ENCODE measurements around the gene ZNF322. TPM values are rescaled to one million over a fixed set of nuclear protein-coding genes. Genes with fewer than 3 reads are reported as not detected.

The ZNF322 gene
- total RNA-seq, 1 experiment from 2014 or later, result 39.1 TPM

- no peak for DNase-seq
- no peak overlapping the region for H2BK20ac ChIP-seq (ENCODE audit: low read depth, low read length, poor library complexity, severe bottlenecking)
- Mint-ChIP-seq H3K36me3 (ENCODE audit: insufficient read depth in 1 of 3, low read depth in 3 of 3) (peaks cover 5 to 18% (median 14%) of the 10 kb centered on the region in 3 experiments; a peak in 6 of 7 replicates), H3K27ac (no peak overlapping the region), H3K4me3 (no peak overlapping the region), H3K27me3 (ENCODE audit: low read depth) (no peaks in the 10 kb centered on the region; the same call in 1 of the 2 replicates), H3K9me3 (no peaks in the 10 kb centered on the region), H3K4me1 (peaks cover 6 to 9% of the 10 kb centered on the region in 2 experiments)
- no peak overlapping the region for H2BK120ac ChIP-seq (ENCODE audit: low read depth, low read length, poor library complexity, severe bottlenecking)
- H3K9me3 ChIP-seq (ENCODE audit: control insufficient read depth, low read depth, low read length), result no peaks in the 10 kb centered on the region
- peaks cover 3% of the 10 kb centered on the region for H3K79me1 ChIP-seq (ENCODE audit: insufficient read depth, low read depth, low read length, poor library complexity, severe bottlenecking)
- peaks cover 7% of the 10 kb centered on the region for H3K23me2 ChIP-seq (ENCODE audit: insufficient read length, low read depth, low read length, poor library complexity, severe bottlenecking)
- no peak for TF ChIP-seq CTCF (conservative IDR thresholded peaks at IDR 0.05)
- no peak overlapping the region for H3K4me2 ChIP-seq (ENCODE audit: insufficient read depth, insufficient read length, low read length)
- no peak overlapping the region for H2BK12ac ChIP-seq (ENCODE audit: insufficient read length, low read depth, low read length)
- no peaks in the 10 kb centered on the region for H4K20me1 ChIP-seq (ENCODE audit: control insufficient read depth, insufficient read depth, insufficient read length)
- no peak overlapping the region for H3K27ac ChIP-seq (ENCODE audit: insufficient read length, low read depth, low read length)
- H3K14ac ChIP-seq (ENCODE audit: insufficient read depth, low read length), result no peak overlapping the region
- H2AFZ ChIP-seq (ENCODE audit: low read length), result no peak overlapping the region
- no peak overlapping the region for H3K4ac ChIP-seq (ENCODE audit: low read depth, low read length)
- H3T11ph ChIP-seq (ENCODE audit: low read length), result no peak overlapping the region
- H2BK15ac ChIP-seq (ENCODE audit: low read depth, low read length), result no peak overlapping the region
- no peak overlapping the region for H4K8ac ChIP-seq (replicated peaks; ENCODE audit: insufficient read length, low read depth, low read length)
- H3K79me2 ChIP-seq (ENCODE audit: insufficient read depth, low read length), result peaks cover 3% of the 10 kb centered on the region; the same call in 1 of the 2 replicates
- H3K9ac ChIP-seq (ENCODE audit: extremely low read depth, insufficient read length, low read length), result no peak overlapping the region
- H2AK5ac ChIP-seq (ENCODE audit: insufficient read length, low read length), result no peak overlapping the region
- H3K23ac ChIP-seq (ENCODE audit: insufficient read length, low read depth, low read length), result no peak overlapping the region
- H3K27me3 ChIP-seq (ENCODE audit: insufficient read depth, low read length), result no peaks in the 10 kb centered on the region
- H3K18ac ChIP-seq (ENCODE audit: insufficient read length, low read depth, low read length), result no peak overlapping the region
- H3K56ac ChIP-seq (ENCODE audit: insufficient read length, low read depth, low read length), result no peak overlapping the region
- no peaks in the 10 kb centered on the region; the same call in 1 of the 2 replicates for H3K4me1 ChIP-seq (ENCODE audit: insufficient read depth, low read length)
- H4K5ac ChIP-seq (ENCODE audit: insufficient read length, low read depth, low read length), result no peak overlapping the region
- H4K91ac ChIP-seq (ENCODE audit: insufficient read length, low read depth, low read length), result no peak overlapping the region
- no CpG with 5 or more reads among the region's 3 CpGs for WGBS (ENCODE audit: extremely low coverage, insufficient read length, low lambda C conversion rate)
- no peak overlapping the region for H2BK5ac ChIP-seq (ENCODE audit: insufficient read length, low read length)
Observed at GRCh38 chr6:26602262-26602661, 57.3 kb downstream of the ZNF322 start.
